ENCODE results near the gene ARHGAP15. TPM values are rescaled to one million over a fixed set of nuclear protein-coding genes. Genes with fewer than 3 reads are reported as not detected.

Gene ARHGAP15
- total RNA-seq, 2 experiments from 2014 or later: 72.1 to 98.4 TPM

DNA sequence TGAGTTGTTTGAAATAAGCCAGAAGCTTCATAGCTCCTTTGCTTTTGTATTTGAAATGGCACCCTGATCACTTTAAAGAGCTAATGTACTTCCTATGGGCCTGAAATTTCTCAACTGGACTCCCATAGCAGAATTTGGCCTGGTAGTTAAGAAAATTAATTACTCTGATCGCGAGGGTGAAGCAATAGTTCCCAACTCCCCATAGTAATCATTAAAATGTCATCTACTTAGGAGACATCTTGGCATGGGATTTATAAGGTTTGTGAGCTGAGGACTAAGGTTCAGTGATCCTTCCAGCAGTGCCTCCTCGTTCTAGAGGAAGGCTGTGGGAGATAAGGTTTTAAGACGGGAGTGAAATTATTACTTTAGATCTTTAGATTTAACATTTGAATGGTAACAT is 581.0 kb downstream of the ARHGAP15 start:
- TF ChIP-seq EZH2phosphoT487 (IDR thresholded peaks at IDR 0.05; ENCODE audit: borderline replicate concordance, low read depth, low read length): no peak
- TF ChIP-seq CTCF (conservative IDR thresholded peaks at IDR 0.05; ENCODE audit: low read length): no peak
- DNase-seq (ENCODE audit: low spot score): no peak
- Histone ChIP-seq H3K4me2 (ENCODE audit: low read length) (no peak overlapping the region), H3K9me3 (ENCODE audit: low read length) (no peaks in the 10 kb centered on the region), H4K20me1 (ENCODE audit: insufficient read depth, low read length) (no peaks in the 10 kb centered on the region), H3K79me2 (ENCODE audit: insufficient read depth, low read depth, low read length) (no peaks in the 10 kb centered on the region), H3K4me3 (ENCODE audit: low read depth, low read length, poor library complexity, severe bottlenecking) (no peak overlapping the region), H3K27ac (ENCODE audit: low read depth, low read length, poor library complexity, severe bottlenecking) (no peak overlapping the region), H3K9me2 (ENCODE audit: insufficient read depth, low read length) (no peaks in the 10 kb centered on the region), H3K36me3 (ENCODE audit: insufficient read depth, low read length) (peaks cover 11% of the 10 kb centered on the region; the same call in 1 of the 2 replicates), H2AFZ (ENCODE audit: low read length) (no peak overlapping the region), H3K4me1 (ENCODE audit: insufficient read depth, low read length, poor library complexity, severe bottlenecking) (no peaks in the 10 kb centered on the region)
- POLR2A ChIA-PET: interaction anchor here (1.0 kb wide), 1 partner anchor 18 kb away, joined by 3 read pairs; no protein-coding TSS in a partner anchor
- no TSS peak for BruUV-seq (replicated peaks)
- intact Hi-C loops (cut with micrococcal nuclease; ENCODE audit: unreplicated experiment): no loop called here
- CTCF ChIA-PET (ENCODE audit: unreplicated experiment): no interaction called here

- Histone ChIP-seq H4K20me1 (ENCODE audit: insufficient read depth, low read length) (no peaks in the 10 kb centered on the region), H3K36me3 (ENCODE audit: insufficient read depth, low read length) (0 out of 2 replicates have a peak, but pooled peaks cover 7% of the 10 kb centered on the region), H2AFZ (ENCODE audit: low read length) (no peak overlapping the region), H3K27ac (ENCODE audit: low read depth, low read length, poor library complexity, severe bottlenecking) (no peak overlapping the region), H3K9me2 (ENCODE audit: insufficient read depth, low read length) (no peaks in the 10 kb centered on the region), H3K79me2 (ENCODE audit: insufficient read depth, low read depth, low read length) (no peaks in the 10 kb centered on the region), H3K9me3 (ENCODE audit: low read length) (no peaks in the 10 kb centered on the region), H3K4me3 (ENCODE audit: low read depth, low read length, poor library complexity, severe bottlenecking) (no peak overlapping the region), H3K4me2 (ENCODE audit: low read length) (no peak overlapping the region), H3K4me1 (ENCODE audit: insufficient read depth, low read length, poor library complexity, severe bottlenecking) (no peaks in the 10 kb centered on the region)
- intact Hi-C loops (cut with micrococcal nuclease; ENCODE audit: unreplicated experiment): no loop called here
- DNase-seq (ENCODE audit: low spot score): no peak
- ChIA-PET CTCF (ENCODE audit: unreplicated experiment) (no interaction called here), POLR2A (no interaction called here)
- BruUV-seq (replicated peaks): no TSS peak
- TF ChIP-seq EZH2phosphoT487 (IDR thresholded peaks at IDR 0.05; ENCODE audit: borderline replicate concordance, low read depth, low read length) (no peak), CTCF (conservative IDR thresholded peaks at IDR 0.05; ENCODE audit: low read length) (no peak)
Measured at GRCh38 chr2:143710879-143711278, 581.7 kb downstream of the ARHGAP15 start.

DNA sequence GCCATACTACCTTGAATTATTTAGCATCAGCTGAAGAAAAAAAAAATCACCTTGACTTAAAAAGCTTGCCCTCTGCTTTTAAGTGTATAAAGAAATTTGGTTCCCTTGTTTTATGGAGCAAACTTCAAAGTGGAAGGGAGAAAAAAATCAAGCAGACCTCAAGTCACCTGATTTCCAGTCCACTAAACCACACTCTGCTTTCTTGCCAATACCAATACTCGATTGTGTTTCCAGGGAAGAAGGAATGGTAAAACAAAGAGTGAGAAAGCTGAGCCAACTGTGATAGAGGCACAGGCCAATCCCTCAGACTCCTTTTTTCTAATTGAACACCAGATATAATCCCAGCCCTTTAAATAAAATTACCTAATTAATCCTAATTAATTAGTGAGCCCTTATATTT is 587.3 kb downstream of the ARHGAP15 start:
- CTCF ChIA-PET (ENCODE audit: unreplicated experiment): no interaction called here
- BruUV-seq (replicated peaks): no TSS peak
- DNase-seq (ENCODE audit: low spot score): no peak
- H2AFZ ChIP-seq (ENCODE audit: low read length): no peak overlapping the region
- intact Hi-C loops (cut with micrococcal nuclease; ENCODE audit: unreplicated experiment): no loop called here
- H3K4me2 ChIP-seq (ENCODE audit: low read length): no peak overlapping the region
- H3K27ac ChIP-seq (ENCODE audit: low read depth, low read length, poor library complexity, severe bottlenecking): no peak overlapping the region
- POLR2A ChIA-PET: interaction anchor here (1.1 kb wide), 1 partner anchor 13 kb away, joined by 3 read pairs; no protein-coding TSS in a partner anchor
- no peaks in the 10 kb centered on the region for H3K79me2 ChIP-seq (ENCODE audit: insufficient read depth, low read depth, low read length)
- H4K20me1 ChIP-seq (ENCODE audit: insufficient read depth, low read length): no peaks in the 10 kb centered on the region
- no peaks in the 10 kb centered on the region for H3K9me3 ChIP-seq (ENCODE audit: low read length)
- no peaks in the 10 kb centered on the region for H3K9me2 ChIP-seq (ENCODE audit: insufficient read depth, low read length)
- H3K4me1 ChIP-seq (ENCODE audit: insufficient read depth, low read length, poor library complexity, severe bottlenecking): no peaks in the 10 kb centered on the region
- 0 out of 2 replicates have a peak, but pooled peaks cover 4% of the 10 kb centered on the region for H3K36me3 ChIP-seq (ENCODE audit: insufficient read depth, low read length)
- no peak overlapping the region for H3K4me3 ChIP-seq (ENCODE audit: low read depth, low read length, poor library complexity, severe bottlenecking)
- no peak for TF ChIP-seq EZH2phosphoT487 (IDR thresholded peaks at IDR 0.05; ENCODE audit: borderline replicate concordance, low read depth, low read length)
- TF ChIP-seq CTCF (conservative IDR thresholded peaks at IDR 0.05; ENCODE audit: low read length): no peak

All from OCI-LY7 (cell line).